ENCODE measurements around the gene KLRF1.

DNA sequence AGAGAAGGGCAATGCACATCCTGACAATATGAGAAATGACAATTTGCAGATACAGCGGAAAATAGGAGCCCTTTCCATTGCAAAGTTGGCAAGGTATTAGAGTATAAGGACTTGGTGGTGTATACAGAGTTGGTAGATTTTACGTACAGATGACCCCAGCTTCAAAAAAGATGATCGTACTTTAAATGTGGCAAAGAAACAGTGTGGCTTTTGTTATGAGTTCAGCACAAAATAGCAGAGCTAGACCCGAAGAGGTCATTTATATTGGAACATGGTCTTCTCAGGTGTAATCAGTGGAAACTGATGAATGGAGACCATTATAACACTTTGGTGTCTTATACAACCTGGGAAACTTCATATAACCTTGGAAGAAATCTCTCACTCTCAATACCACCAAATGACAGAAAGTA is 39.6 kb downstream of the KLRF1 start:
- TF ChIP-seq EP300 (IDR thresholded peaks at IDR 0.05) (no peak), CTCF (IDR thresholded peaks at IDR 0.05) (no peak)

Measured in sigmoid colon (tissue), 4 donors.